LNCAP (cell line): Measurements from ENCODE around the gene CDC16.

Experiments
- TF ChIP-seq, protein P1 (sequence below): fragments of 450-650 bp; IDR thresholded peaks from 2 replicates; pipeline ENCODE4 v1.5.1; 2017; ENCODE audit warnings: mild to moderate bottlenecking

CDC16 gene

GRCh38 chr13:114230117-114230516 is 4.6 kb upstream of the CDC16 start:
- TF ChIP-seq, protein P1, sequence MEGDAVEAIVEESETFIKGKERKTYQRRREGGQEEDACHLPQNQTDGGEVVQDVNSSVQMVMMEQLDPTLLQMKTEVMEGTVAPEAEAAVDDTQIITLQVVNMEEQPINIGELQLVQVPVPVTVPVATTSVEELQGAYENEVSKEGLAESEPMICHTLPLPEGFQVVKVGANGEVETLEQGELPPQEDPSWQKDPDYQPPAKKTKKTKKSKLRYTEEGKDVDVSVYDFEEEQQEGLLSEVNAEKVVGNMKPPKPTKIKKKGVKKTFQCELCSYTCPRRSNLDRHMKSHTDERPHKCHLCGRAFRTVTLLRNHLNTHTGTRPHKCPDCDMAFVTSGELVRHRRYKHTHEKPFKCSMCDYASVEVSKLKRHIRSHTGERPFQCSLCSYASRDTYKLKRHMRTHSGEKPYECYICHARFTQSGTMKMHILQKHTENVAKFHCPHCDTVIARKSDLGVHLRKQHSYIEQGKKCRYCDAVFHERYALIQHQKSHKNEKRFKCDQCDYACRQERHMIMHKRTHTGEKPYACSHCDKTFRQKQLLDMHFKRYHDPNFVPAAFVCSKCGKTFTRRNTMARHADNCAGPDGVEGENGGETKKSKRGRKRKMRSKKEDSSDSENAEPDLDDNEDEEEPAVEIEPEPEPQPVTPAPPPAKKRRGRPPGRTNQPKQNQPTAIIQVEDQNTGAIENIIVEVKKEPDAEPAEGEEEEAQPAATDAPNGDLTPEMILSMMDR: no peak

GRCh38 chr13:114230575-114230974 is 4.1 kb upstream of the CDC16 start:
- TF ChIP-seq, protein P1: no peak

DNA sequence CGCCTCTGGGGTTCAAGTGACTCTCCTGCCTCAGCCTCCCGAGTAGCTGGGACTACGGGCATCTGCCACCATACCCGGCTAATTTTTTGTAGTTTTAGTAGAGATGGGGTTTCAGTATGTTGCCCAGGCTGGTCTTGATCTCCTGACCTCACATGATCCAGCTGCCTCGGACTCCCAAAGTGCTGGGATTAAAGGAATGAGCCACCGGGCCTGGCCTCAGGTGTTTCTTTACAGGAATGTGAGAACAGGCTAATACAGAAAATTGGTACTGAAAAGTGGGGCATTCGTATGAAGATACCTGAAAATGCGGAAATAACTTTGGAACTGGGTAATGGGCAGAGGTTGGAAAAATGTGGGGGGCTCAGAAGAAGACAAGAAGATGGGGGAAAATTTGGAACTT is 2.8 kb upstream of the CDC16 start:
- TF ChIP-seq, protein P1: no peak

DNA sequence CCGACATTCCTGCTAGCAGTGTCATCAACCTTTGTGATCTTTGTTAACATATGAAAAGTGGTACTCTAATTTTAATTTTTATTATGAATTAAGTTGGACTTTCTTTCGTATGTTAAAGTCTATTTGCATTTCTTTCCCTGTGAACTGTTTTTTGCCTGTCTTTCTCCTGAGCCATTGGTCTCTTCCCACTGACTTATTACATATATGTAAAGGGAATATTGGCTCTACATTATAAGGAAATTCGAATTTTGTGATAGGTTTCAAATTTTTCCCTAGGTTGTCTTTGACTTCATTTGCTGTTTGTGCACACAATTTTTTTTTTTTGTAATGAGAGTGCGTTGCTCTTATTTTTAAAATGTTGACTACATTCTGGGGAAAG is 442 bp upstream of the CDC16 start:
- TF ChIP-seq, protein P1: no peak

- TF ChIP-seq, protein P1: no peak
Observed at GRCh38 chr13:114235697-114236096, 1.0 kb downstream of the CDC16 start.

GRCh38 chr13:114236227-114236626 is 1.5 kb downstream of the CDC16 start:
- TF ChIP-seq, protein P1: no peak

DNA sequence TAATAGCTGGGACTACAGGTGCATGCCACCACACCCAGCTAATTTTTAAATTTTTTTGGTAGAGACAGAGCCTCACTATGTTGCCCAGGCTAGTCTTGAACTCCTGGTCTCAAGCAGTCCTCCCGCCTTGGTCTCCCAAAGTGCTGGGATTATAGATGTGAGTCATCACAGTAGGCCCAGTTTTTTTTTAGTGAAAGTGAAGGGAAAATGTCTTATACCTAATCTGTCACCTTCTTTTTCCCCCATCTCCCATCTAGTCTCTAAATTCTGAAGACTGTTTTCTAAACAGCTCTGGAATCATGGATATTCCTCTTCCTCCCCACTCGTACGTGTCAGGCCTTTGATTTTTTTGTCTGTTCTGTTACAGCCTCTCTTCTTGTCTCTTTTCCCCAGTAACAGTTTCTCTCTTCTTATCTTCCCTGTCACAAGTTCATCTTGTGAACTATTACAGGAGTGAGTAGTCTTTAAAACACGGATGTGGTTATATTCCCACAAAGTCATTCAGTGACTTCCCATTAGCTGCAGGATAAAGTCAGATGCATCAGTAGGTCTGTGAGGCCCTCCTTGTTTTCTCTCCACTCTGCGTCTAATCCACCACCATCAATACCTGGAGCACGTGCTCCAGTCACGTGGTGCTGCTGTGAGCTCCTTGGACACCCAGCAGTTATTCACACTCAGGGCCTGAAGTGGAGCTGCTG is 2.9 kb downstream of the CDC16 start:
- TF ChIP-seq, protein P1: no peak

- TF ChIP-seq, protein P1: no peak
Observed at GRCh38 chr13:114241918-114242317, 7.2 kb downstream of the CDC16 start.
